GM12875 (cell line): ENCODE results near the gene STARD9.

Experiments
- H3K4me3 ChIP-seq: one replicate; pipeline ENCODE4 v1.5.1; 2011; ENCODE audit warnings: low read depth, low read length, control low read depth
- TF ChIP-seq, protein P1 (sequence below): IDR thresholded peaks from 2 replicates; pipeline ENCODE4 v1.5.1; 2011; ENCODE audit warnings: low read depth, mild to moderate bottlenecking, control low read depth, inconsistent platforms, low read length, moderate library complexity, borderline replicate concordance; ENCODE audit not compliant: insufficient read depth

STARD9 gene

DNA sequence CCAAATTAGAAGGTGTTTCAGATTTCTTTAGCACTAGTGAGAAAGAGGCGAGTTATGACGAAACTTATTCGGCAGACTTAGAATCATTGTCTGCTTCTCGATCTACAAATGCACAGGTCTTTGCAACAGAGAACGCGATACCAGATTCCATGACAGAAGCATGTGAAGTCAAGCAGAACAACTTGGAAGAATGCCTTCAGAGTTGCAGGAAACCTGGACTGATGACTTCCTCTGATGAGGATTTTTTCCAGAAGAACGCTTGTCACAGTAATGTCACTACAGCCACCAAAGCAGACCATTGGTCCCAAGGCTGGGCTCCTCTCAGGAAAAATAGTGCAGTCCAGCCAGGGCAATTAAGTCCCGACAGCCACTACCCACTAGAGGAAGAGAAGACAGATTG is 110.9 kb downstream of the STARD9 start:
- no peak overlapping the region for H3K4me3 ChIP-seq
- TF ChIP-seq, protein P1, sequence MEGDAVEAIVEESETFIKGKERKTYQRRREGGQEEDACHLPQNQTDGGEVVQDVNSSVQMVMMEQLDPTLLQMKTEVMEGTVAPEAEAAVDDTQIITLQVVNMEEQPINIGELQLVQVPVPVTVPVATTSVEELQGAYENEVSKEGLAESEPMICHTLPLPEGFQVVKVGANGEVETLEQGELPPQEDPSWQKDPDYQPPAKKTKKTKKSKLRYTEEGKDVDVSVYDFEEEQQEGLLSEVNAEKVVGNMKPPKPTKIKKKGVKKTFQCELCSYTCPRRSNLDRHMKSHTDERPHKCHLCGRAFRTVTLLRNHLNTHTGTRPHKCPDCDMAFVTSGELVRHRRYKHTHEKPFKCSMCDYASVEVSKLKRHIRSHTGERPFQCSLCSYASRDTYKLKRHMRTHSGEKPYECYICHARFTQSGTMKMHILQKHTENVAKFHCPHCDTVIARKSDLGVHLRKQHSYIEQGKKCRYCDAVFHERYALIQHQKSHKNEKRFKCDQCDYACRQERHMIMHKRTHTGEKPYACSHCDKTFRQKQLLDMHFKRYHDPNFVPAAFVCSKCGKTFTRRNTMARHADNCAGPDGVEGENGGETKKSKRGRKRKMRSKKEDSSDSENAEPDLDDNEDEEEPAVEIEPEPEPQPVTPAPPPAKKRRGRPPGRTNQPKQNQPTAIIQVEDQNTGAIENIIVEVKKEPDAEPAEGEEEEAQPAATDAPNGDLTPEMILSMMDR: no peak

DNA sequence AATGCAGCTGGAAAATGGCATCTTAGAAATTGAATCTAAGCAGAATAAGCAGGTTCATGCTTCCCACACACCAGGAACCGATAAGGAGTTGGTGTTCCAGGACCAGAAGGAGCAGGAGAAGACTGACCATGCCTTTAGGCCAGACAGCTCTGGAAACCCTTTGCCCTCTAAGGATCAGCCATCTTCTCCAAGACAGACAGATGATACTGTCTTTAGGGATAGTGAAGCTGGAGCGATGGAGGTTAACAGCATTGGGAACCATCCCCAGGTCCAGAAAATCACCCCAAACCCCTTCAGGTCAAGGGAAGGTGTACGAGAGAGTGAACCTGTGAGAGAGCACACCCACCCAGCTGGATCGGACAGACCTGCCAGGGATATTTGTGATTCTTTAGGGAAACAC is 112.3 kb downstream of the STARD9 start:
- H3K4me3 ChIP-seq: no peak overlapping the region
- TF ChIP-seq, protein P1: no peak

DNA sequence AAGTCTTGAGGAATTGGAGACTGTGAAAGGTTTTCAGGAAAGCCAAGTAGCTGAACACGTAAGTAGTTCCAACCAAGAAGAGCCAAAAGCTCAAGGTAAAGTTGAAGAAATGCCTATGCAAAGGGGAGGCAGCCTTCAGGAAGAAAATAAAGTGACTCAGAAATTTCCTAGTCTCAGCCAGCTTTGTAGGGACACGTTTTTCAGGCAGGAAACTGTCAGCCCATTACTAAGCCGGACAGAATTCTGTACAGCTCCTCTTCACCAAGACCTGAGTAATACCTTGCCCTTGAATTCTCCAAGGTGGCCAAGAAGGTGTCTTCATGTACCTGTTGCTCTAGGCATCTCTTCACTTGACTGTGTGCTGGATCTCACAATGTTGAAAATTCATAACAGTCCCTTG is 112.9 kb downstream of the STARD9 start:
- TF ChIP-seq, protein P1: no peak
- H3K4me3 ChIP-seq: no peak overlapping the region

DNA sequence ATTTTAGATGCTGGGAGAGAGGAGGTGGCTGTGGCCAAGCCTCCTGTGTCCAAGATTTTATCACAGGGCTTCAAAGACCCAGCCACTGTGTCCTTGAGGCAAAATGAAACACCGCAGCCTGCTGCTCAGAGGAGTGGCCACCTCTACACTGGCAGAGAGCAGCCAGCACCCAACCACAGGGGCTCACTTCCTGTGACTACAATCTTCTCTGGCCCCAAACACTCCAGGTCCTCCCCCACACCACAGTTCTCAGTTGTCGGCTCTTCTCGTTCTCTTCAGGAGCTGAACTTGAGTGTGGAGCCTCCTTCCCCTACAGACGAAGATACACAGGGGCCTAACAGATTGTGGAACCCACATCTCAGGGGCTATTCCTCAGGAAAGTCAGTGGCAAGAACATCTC is 115.9 kb downstream of the STARD9 start:
- TF ChIP-seq, protein P1: no peak
- H3K4me3 ChIP-seq: no peak overlapping the region

DNA sequence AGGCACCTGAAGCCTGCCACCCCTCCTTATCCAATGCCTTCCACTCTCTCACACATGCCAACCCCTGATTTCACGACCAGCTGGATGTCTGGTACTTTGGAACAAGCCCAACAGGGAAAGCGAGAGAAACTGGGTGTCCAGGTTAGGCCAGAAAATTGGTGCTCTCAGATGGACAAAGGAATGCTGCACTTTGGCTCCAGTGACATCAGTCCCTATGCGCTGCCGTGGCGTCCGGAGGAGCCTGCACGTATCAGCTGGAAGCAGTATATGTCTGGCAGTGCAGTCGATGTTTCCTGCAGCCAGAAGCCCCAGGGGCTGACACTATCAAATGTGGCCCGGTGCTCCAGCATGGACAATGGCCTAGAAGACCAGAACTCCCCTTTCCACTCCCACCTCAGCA is 116.4 kb downstream of the STARD9 start:
- no peak overlapping the region for H3K4me3 ChIP-seq
- TF ChIP-seq, protein P1: no peak

DNA sequence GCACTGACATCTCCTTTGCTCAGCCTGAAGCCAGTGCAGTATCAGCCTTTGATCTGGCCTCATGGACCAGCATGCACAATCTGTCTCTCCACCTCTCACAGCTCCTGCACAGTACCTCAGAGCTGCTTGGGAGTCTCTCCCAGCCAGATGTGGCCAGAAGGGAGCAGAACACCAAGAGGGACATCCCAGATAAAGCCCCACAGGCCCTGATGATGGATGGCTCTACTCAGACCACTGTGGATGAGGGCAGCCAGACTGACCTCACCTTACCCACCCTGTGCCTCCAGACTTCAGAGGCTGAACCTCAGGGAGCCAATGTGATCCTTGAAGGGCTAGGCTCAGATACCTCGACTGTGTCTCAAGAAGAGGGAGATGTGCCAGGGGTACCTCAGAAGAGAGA is 117.1 kb downstream of the STARD9 start:
- TF ChIP-seq, protein P1: no peak
- H3K4me3 ChIP-seq: no peak overlapping the region

DNA sequence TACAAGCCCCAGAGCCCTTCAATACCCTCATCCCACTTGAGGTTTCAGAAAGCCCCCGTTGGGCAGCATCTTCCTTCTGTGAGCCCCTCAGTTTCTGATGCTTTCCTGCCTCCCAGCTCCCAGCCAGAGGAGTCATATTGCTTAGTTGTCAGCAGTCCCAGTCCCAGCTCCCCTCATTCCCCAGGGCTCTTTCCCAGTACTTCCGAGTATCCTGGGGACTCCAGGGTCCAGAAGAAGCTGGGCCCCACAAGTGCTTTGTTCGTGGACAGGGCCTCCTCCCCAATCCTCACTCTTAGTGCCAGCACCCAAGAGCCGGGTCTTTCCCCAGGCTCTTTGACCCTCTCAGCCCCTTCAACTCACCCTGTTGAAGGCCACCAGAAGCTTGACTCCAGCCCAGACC is 117.6 kb downstream of the STARD9 start:
- no peak overlapping the region for H3K4me3 ChIP-seq
- TF ChIP-seq, protein P1: no peak
